ENCODE results near the gene PLS3. TPM values are rescaled to one million over a fixed set of nuclear protein-coding genes. Genes with fewer than 3 reads are reported as not detected.
"Not testable (repeated sequence)": the region's sequence is repeated elsewhere in the genome, so short reads cannot be mapped to it uniquely, and the experiment has no call there.

The PLS3 gene
- total RNA-seq, 1 donor = 323 TPM

GRCh38 chrX:115533485-115533884 is 27.5 kb upstream of the PLS3 start:
- TF ChIP-seq, protein P1, sequence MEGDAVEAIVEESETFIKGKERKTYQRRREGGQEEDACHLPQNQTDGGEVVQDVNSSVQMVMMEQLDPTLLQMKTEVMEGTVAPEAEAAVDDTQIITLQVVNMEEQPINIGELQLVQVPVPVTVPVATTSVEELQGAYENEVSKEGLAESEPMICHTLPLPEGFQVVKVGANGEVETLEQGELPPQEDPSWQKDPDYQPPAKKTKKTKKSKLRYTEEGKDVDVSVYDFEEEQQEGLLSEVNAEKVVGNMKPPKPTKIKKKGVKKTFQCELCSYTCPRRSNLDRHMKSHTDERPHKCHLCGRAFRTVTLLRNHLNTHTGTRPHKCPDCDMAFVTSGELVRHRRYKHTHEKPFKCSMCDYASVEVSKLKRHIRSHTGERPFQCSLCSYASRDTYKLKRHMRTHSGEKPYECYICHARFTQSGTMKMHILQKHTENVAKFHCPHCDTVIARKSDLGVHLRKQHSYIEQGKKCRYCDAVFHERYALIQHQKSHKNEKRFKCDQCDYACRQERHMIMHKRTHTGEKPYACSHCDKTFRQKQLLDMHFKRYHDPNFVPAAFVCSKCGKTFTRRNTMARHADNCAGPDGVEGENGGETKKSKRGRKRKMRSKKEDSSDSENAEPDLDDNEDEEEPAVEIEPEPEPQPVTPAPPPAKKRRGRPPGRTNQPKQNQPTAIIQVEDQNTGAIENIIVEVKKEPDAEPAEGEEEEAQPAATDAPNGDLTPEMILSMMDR (IDR thresholded peaks at IDR 0.05; ENCODE audit: insufficient read depth, low read depth, low read length) = no peak
- no peak overlapping the region for H3K4me3 ChIP-seq (ENCODE audit: low read depth, low read length)
- peak; percentile 73 for DNase-seq (ENCODE audit: low read depth)

GRCh38 chrX:115534383-115534782 is 26.6 kb upstream of the PLS3 start:
- TF ChIP-seq, protein P1 (IDR thresholded peaks at IDR 0.05; ENCODE audit: insufficient read depth, low read depth, low read length) = no peak
- no peak for DNase-seq (ENCODE audit: low read depth)
- no peak overlapping the region for H3K4me3 ChIP-seq (ENCODE audit: low read depth, low read length)

- DNase-seq (ENCODE audit: low read depth) = no peak
- TF ChIP-seq, protein P1 (IDR thresholded peaks at IDR 0.05; ENCODE audit: insufficient read depth, low read depth, low read length) = no peak
- H3K4me3 ChIP-seq (ENCODE audit: low read depth, low read length) = no peak overlapping the region
Measured at GRCh38 chrX:115535421-115535820, 25.6 kb upstream of the PLS3 start.

- TF ChIP-seq, protein P1 (IDR thresholded peaks at IDR 0.05; ENCODE audit: insufficient read depth, low read depth, low read length) = no peak
- no peak for DNase-seq (ENCODE audit: low read depth)
- H3K4me3 ChIP-seq (ENCODE audit: low read depth, low read length) = no peak overlapping the region
Measured at GRCh38 chrX:115535844-115536243, 25.1 kb upstream of the PLS3 start.

- H3K4me3 ChIP-seq (ENCODE audit: low read depth, low read length) = no peak overlapping the region
- TF ChIP-seq, protein P1 (IDR thresholded peaks at IDR 0.05; ENCODE audit: insufficient read depth, low read depth, low read length) = no peak
- DNase-seq (ENCODE audit: low read depth) = peak; percentile 22
Measured at GRCh38 chrX:115539841-115540240, 21.1 kb upstream of the PLS3 start.

DNA sequence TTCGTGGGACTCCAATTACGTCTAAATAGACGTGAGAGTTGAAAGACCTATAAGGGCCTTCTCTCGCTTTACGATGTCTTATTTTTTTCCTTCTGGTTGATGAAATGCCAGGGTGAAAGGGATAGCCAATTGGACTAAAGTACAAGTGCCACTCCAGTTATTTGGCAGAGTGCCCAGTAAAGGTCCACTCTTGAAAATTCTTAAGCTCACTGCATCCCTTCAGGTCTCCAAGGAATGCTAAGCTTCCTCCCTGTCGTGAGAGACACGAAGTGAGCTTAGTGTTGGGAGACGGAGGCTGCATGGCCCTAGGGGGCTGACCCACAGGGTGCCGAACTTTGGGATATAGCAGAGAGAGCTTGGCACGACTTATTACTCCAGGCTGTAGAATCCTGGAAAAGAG is 19.9 kb upstream of the PLS3 start:
- not testable (repeated sequence) for H3K4me3 ChIP-seq (ENCODE audit: low read depth, low read length)

DNA sequence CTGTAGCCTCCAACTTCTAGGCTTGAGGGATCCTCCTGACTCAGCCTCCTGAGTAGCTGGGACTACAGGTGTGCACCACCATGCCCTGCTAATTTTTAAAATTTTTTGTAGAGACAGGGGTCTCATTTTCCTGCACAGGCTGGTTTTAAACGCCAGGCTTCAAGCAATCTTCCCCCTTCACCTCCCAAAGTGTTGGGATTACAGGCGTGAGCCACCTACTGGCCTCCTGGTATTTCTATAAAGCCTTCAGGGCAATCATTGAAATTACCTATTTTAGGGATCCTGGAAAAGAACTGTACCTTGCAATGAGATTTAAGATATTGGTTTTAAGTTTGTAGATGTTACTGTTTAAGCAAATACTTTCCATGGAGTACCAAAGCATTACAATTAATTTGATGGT is 13.5 kb upstream of the PLS3 start:
- no peak for DNase-seq (ENCODE audit: low read depth)
- H3K4me3 ChIP-seq (ENCODE audit: low read depth, low read length) = no peak overlapping the region
- TF ChIP-seq, protein P1 (IDR thresholded peaks at IDR 0.05; ENCODE audit: insufficient read depth, low read depth, low read length) = peak; percentile 5

More for the DNA sequence above, 19.9 kb upstream of the PLS3 start:
- DNase-seq (ENCODE audit: low read depth) = not testable (repeated sequence)
